ENCODE measurements around the gene SLC35E3.

Gene SLC35E3

GRCh38 chr12:68780731-68781130, 34.8 kb downstream of the SLC35E3 start:
- FAIRE-seq (no peak), DNase-seq (ENCODE audit: insufficient read length, low spot score) (no peak)
- TF ChIP-seq SPI1 (IDR thresholded peaks at IDR 0.05; ENCODE audit: low read depth, low read length) (no peak), POU2F2 (IDR thresholded peaks at IDR 0.05; ENCODE audit: low read depth, low read length) (no peak), POLR2A (IDR thresholded peaks at IDR 0.05; ENCODE audit: low read depth, low read length) (no peak), POLR2AphosphoS5 (IDR thresholded peaks at IDR 0.05; ENCODE audit: low read depth, low read length) (no peak), TAF1 (IDR thresholded peaks at IDR 0.05; ENCODE audit: low read depth, low read length) (no peak)

- DNase-seq (ENCODE audit: insufficient read length, low spot score) (no peak), FAIRE-seq (no peak)
- TF ChIP-seq SPI1 (IDR thresholded peaks at IDR 0.05; ENCODE audit: low read depth, low read length) (no peak), POU2F2 (IDR thresholded peaks at IDR 0.05; ENCODE audit: low read depth, low read length) (no peak), POLR2A (IDR thresholded peaks at IDR 0.05; ENCODE audit: low read depth, low read length) (no peak), PAX5 (IDR thresholded peaks at IDR 0.05; ENCODE audit: insufficient read depth, low read length, severe bottlenecking) (no peak)
Observed at GRCh38 chr12:68781728-68782127, 35.8 kb downstream of the SLC35E3 start.

GRCh38 chr12:68784015-68784414, 38.0 kb downstream of the SLC35E3 start:
- TF ChIP-seq POU2F2 (IDR thresholded peaks at IDR 0.05; ENCODE audit: low read depth, low read length) (no peak), POLR2AphosphoS5 (IDR thresholded peaks at IDR 0.05; ENCODE audit: low read depth, low read length) (no peak), POLR2A (IDR thresholded peaks at IDR 0.05; ENCODE audit: low read depth, low read length) (no peak), PAX5 (IDR thresholded peaks at IDR 0.05; ENCODE audit: insufficient read depth, low read length, severe bottlenecking) (no peak), SPI1 (IDR thresholded peaks at IDR 0.05; ENCODE audit: low read depth, low read length) (no peak), TAF1 (IDR thresholded peaks at IDR 0.05; ENCODE audit: low read depth, low read length) (no peak)
- no peak for FAIRE-seq
- no peak for DNase-seq (ENCODE audit: insufficient read length, low spot score)

- no peak for FAIRE-seq
- TF ChIP-seq SPI1 (IDR thresholded peaks at IDR 0.05; ENCODE audit: low read depth, low read length) (no peak), TAF1 (IDR thresholded peaks at IDR 0.05; ENCODE audit: low read depth, low read length) (no peak), POLR2AphosphoS5 (IDR thresholded peaks at IDR 0.05; ENCODE audit: low read depth, low read length) (no peak), PAX5 (IDR thresholded peaks at IDR 0.05; ENCODE audit: insufficient read depth, low read length, severe bottlenecking) (no peak), POLR2A (IDR thresholded peaks at IDR 0.05; ENCODE audit: low read depth, low read length) (no peak), POU2F2 (IDR thresholded peaks at IDR 0.05; ENCODE audit: low read depth, low read length) (no peak)
- no peak for DNase-seq (ENCODE audit: insufficient read length, low spot score)
Observed at GRCh38 chr12:68785358-68785757, 39.4 kb downstream of the SLC35E3 start.

GRCh38 chr12:68785823-68786222, 39.8 kb downstream of the SLC35E3 start:
- TF ChIP-seq PAX5 (IDR thresholded peaks at IDR 0.05; ENCODE audit: insufficient read depth, low read length, severe bottlenecking) (no peak), POU2F2 (IDR thresholded peaks at IDR 0.05; ENCODE audit: low read depth, low read length) (no peak), TAF1 (IDR thresholded peaks at IDR 0.05; ENCODE audit: low read depth, low read length) (no peak), POLR2AphosphoS5 (IDR thresholded peaks at IDR 0.05; ENCODE audit: low read depth, low read length) (no peak), POLR2A (IDR thresholded peaks at IDR 0.05; ENCODE audit: low read depth, low read length) (no peak), SPI1 (IDR thresholded peaks at IDR 0.05; ENCODE audit: low read depth, low read length) (no peak)
- DNase-seq (ENCODE audit: insufficient read length, low spot score) (no peak), FAIRE-seq (no peak)

GRCh38 chr12:68786929-68787328, 41.0 kb downstream of the SLC35E3 start:
- TF ChIP-seq SPI1 (IDR thresholded peaks at IDR 0.05; ENCODE audit: low read depth, low read length): no peak
- no peak for TF ChIP-seq POLR2A (IDR thresholded peaks at IDR 0.05; ENCODE audit: low read depth, low read length)
- TF ChIP-seq POU2F2 (IDR thresholded peaks at IDR 0.05; ENCODE audit: low read depth, low read length): no peak
- TF ChIP-seq TAF1 (IDR thresholded peaks at IDR 0.05; ENCODE audit: low read depth, low read length): no peak
- no peak for TF ChIP-seq PAX5 (IDR thresholded peaks at IDR 0.05; ENCODE audit: insufficient read depth, low read length, severe bottlenecking)
- no peak for TF ChIP-seq POLR2AphosphoS5 (IDR thresholded peaks at IDR 0.05; ENCODE audit: low read depth, low read length)
- FAIRE-seq (no peak), DNase-seq (ENCODE audit: insufficient read length, low spot score) (no peak)

- FAIRE-seq: no peak
- TF ChIP-seq POLR2A (IDR thresholded peaks at IDR 0.05; ENCODE audit: low read depth, low read length): no peak
- TF ChIP-seq POU2F2 (IDR thresholded peaks at IDR 0.05; ENCODE audit: low read depth, low read length): no peak
- TF ChIP-seq TAF1 (IDR thresholded peaks at IDR 0.05; ENCODE audit: low read depth, low read length): no peak
- TF ChIP-seq SPI1 (IDR thresholded peaks at IDR 0.05; ENCODE audit: low read depth, low read length): no peak
- no peak for TF ChIP-seq POLR2AphosphoS5 (IDR thresholded peaks at IDR 0.05; ENCODE audit: low read depth, low read length)
- TF ChIP-seq PAX5 (IDR thresholded peaks at IDR 0.05; ENCODE audit: insufficient read depth, low read length, severe bottlenecking): no peak
- no peak for DNase-seq (ENCODE audit: insufficient read length, low spot score)
Observed at GRCh38 chr12:68788554-68789143, 42.7 kb downstream of the SLC35E3 start.

- TF ChIP-seq POLR2A (IDR thresholded peaks at IDR 0.05; ENCODE audit: low read depth, low read length): no peak
- no peak for TF ChIP-seq POLR2AphosphoS5 (IDR thresholded peaks at IDR 0.05; ENCODE audit: low read depth, low read length)
- no peak for TF ChIP-seq POU2F2 (IDR thresholded peaks at IDR 0.05; ENCODE audit: low read depth, low read length)
- no peak for TF ChIP-seq PAX5 (IDR thresholded peaks at IDR 0.05; ENCODE audit: insufficient read depth, low read length, severe bottlenecking)
- TF ChIP-seq TAF1 (IDR thresholded peaks at IDR 0.05; ENCODE audit: low read depth, low read length): no peak
- no peak for TF ChIP-seq SPI1 (IDR thresholded peaks at IDR 0.05; ENCODE audit: low read depth, low read length)
- FAIRE-seq: no peak
- DNase-seq (ENCODE audit: insufficient read length, low spot score): no peak
Observed at GRCh38 chr12:68789144-68789878, 43.3 kb downstream of the SLC35E3 start.

- FAIRE-seq (no peak), DNase-seq (ENCODE audit: insufficient read length, low spot score) (no peak)
- TF ChIP-seq POLR2A (IDR thresholded peaks at IDR 0.05; ENCODE audit: low read depth, low read length) (no peak), POU2F2 (IDR thresholded peaks at IDR 0.05; ENCODE audit: low read depth, low read length) (no peak)
Observed at GRCh38 chr12:68790081-68790951, 44.3 kb downstream of the SLC35E3 start.

Measured in GM12891 (cell line).